DND-41 (cell line): ENCODE measurements around the gene WARS2.

Source experiments
- EZH2 ChIP-seq: IDR thresholded peaks from 3 replicates; pipeline ENCODE4 v1.6.1; 2012; ENCODE audit warnings: borderline replicate concordance, low read depth, mild to moderate bottlenecking, moderate library complexity, low read length, inconsistent platforms; ENCODE audit not compliant: severe bottlenecking
- TF ChIP-seq, protein P1 (sequence below): IDR thresholded peaks from 2 replicates; pipeline ENCODE4 v1.5.1; 2012; ENCODE audit warnings: borderline replicate concordance, low read length, moderate library complexity, mild to moderate bottlenecking; ENCODE audit not compliant: poor library complexity, severe bottlenecking; ENCODE audit errors: extremely low read depth

DNA sequence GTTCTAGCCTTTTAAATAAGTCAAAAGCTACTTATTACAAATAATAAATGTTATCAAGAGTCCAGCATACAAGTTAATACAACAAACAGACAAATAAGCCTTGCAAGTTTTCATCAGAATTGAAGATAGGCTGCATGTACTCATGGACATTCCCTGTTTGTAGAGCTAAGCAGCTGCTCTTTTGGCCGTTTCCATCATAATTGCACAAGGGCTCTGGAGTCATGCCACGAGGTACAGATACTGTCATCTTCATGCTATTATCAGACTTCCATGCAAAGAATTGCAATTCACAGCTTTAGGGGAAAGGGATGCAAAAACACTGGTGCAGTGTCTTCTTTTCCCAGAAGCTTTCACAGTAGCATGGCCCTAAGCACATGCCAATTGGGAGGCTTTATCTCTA is 99.5 kb downstream of the WARS2 start:
- TF ChIP-seq, protein P1, sequence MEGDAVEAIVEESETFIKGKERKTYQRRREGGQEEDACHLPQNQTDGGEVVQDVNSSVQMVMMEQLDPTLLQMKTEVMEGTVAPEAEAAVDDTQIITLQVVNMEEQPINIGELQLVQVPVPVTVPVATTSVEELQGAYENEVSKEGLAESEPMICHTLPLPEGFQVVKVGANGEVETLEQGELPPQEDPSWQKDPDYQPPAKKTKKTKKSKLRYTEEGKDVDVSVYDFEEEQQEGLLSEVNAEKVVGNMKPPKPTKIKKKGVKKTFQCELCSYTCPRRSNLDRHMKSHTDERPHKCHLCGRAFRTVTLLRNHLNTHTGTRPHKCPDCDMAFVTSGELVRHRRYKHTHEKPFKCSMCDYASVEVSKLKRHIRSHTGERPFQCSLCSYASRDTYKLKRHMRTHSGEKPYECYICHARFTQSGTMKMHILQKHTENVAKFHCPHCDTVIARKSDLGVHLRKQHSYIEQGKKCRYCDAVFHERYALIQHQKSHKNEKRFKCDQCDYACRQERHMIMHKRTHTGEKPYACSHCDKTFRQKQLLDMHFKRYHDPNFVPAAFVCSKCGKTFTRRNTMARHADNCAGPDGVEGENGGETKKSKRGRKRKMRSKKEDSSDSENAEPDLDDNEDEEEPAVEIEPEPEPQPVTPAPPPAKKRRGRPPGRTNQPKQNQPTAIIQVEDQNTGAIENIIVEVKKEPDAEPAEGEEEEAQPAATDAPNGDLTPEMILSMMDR = no peak
- no peak for TF ChIP-seq EZH2
